Tibial artery (tissue), 4 donors: ENCODE data around the gene BAIAP2.

Source experiments
- DNase-seq, 2 donors: peaks; one replicate each; pipeline ENCODE4 v3.0.0-alpha.2; 2019
- H3K27ac ChIP-seq, 2 donors: fragments of 200-600 bp; sonication (generic) in 1 of 2; 1 replicate in 1 of 2; 2 replicates in 1 of 2; pipeline ENCODE4 v1.5.1; 2018 to 2019; ENCODE audit warnings: mild to moderate bottlenecking in 1 of 2
- H3K27me3 ChIP-seq, 2 donors: fragments of 200-600 bp; sonication (generic) in 1 of 2; one replicate each; pipeline versions ENCODE4 v1.5.1 to v1.6.0; 2016 to 2019
- H3K36me3 ChIP-seq, 3 donors: fragments of 200-600 bp; sonication (generic) in 2 of 3; one replicate each; pipeline ENCODE4 v1.5.1; 2016 to 2019; ENCODE audit warnings: mild to moderate bottlenecking in 2 of 3
- H3K4me1 ChIP-seq, 4 donors: fragments of 200-600 bp; sonication (generic) in 2 of 4; 1 replicate in 3 of 4; 2 replicates in 1 of 4; pipeline ENCODE4 v1.5.1; 2016 to 2019
- H3K4me3 ChIP-seq, 2 donors: fragments of 200-600 bp; sonication (generic) in 1 of 2; 1 replicate in 1 of 2; 2 replicates in 1 of 2; pipeline ENCODE4 v1.5.1; 2018 to 2019; ENCODE audit warnings: mild to moderate bottlenecking in 2 of 2
- H3K9me3 ChIP-seq, 3 donors: fragments of 200-600 bp; sonication (generic) in 1 of 3; one replicate each; pipeline ENCODE4 v1.5.1; 2016 to 2019
- CTCF ChIP-seq, 2 experiments: fragments of 200-600 bp in 1 of 2; fragments of 450-650 bp in 1 of 2; IDR thresholded peaks; one replicate each; pipeline ENCODE4 v1.5.1; 2017 to 2019; ENCODE audit warnings: antibody characterized with exemption in 2 of 2, mild to moderate bottlenecking in 1 of 2, moderate library complexity in 1 of 2
- intact Hi-C: fragments of 100-400 bp; cut with DNase I; formaldehyde crosslinking; loops from one replicate; pipeline ENCODE4 v1.15.0; 2023; ENCODE audit warnings: low total_unique reads

The BAIAP2 gene

GRCh38 chr17:81057777-81058176, 22.8 kb downstream of the BAIAP2 start:
- no peak overlapping the region for H3K27ac ChIP-seq
- intact Hi-C loops = no loop called here
- DNase-seq = no peak
- H3K9me3 ChIP-seq = no peaks in the 10 kb centered on the region
- TF ChIP-seq CTCF (IDR thresholded peaks at IDR 0.05) = no peak
- H3K4me1 ChIP-seq = peaks cover 0 to 11% (median 0%) of the 10 kb centered on the region in 4 donors
- H3K27me3 ChIP-seq = peaks cover 0 to 6% of the 10 kb centered on the region in 2 donors
- peaks cover 0 to 11% (median 9%) of the 10 kb centered on the region in 3 donors for H3K36me3 ChIP-seq
- H3K4me3 ChIP-seq = no peak overlapping the region

- H3K9me3 ChIP-seq = no peaks in the 10 kb centered on the region
- intact Hi-C loops = no loop called here
- H3K27me3 ChIP-seq = peaks cover 0 to 2% of the 10 kb centered on the region in 2 donors
- no peak for DNase-seq
- no peak for TF ChIP-seq CTCF (IDR thresholded peaks at IDR 0.05)
- no peak overlapping the region for H3K27ac ChIP-seq
- H3K4me1 ChIP-seq = peaks cover 0 to 8% (median 0%) of the 10 kb centered on the region in 4 donors
- peaks cover 0 to 11% (median 9%) of the 10 kb centered on the region in 3 donors for H3K36me3 ChIP-seq
- H3K4me3 ChIP-seq = no peak overlapping the region
Observed at GRCh38 chr17:81058263-81058871, 23.4 kb downstream of the BAIAP2 start.

- TF ChIP-seq CTCF (IDR thresholded peaks at IDR 0.05) = no peak
- H3K27me3 ChIP-seq = no peaks in the 10 kb centered on the region
- intact Hi-C loops = no loop called here
- H3K9me3 ChIP-seq = no peaks in the 10 kb centered on the region
- H3K27ac ChIP-seq = no peak overlapping the region
- no peak for DNase-seq
- H3K4me3 ChIP-seq = no peak overlapping the region
- peaks cover 0 to 13% (median under 1%) of the 10 kb centered on the region in 4 donors for H3K4me1 ChIP-seq
- H3K36me3 ChIP-seq = peaks cover 0 to 11% (median 9%) of the 10 kb centered on the region in 3 donors
Observed at GRCh38 chr17:81059026-81059425, 24.1 kb downstream of the BAIAP2 start.

DNA sequence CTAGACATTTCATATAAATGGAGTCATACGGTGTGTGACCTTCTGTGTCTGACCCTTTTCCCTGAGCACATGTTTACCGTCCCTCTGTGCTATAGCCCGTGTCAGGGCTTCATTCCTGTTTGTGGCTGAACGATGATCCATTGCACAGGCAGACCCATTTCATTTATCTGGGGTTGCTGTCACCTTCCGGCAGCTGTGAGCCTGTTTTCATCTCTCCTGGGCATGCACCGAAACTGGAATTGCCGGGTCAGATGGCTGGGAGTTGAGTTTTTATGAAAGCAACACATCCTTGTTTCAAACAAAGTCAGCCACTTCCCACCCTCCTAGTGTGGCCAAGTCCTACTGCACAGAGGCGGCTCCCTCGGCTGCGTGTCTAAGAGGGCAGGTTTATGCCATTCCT, 25.5 kb downstream of the BAIAP2 start:
- H3K27me3 ChIP-seq = no peaks in the 10 kb centered on the region
- no peak for TF ChIP-seq CTCF (IDR thresholded peaks at IDR 0.05)
- no peak overlapping the region for H3K4me3 ChIP-seq
- H3K9me3 ChIP-seq = no peaks in the 10 kb centered on the region
- intact Hi-C loops = no loop called here
- H3K4me1 ChIP-seq = peaks cover 0 to 26% (median 7%) of the 10 kb centered on the region in 4 donors
- peaks cover 0 to 11% (median 9%) of the 10 kb centered on the region in 3 donors for H3K36me3 ChIP-seq
- DNase-seq = no peak
- no peak overlapping the region for H3K27ac ChIP-seq

DNA sequence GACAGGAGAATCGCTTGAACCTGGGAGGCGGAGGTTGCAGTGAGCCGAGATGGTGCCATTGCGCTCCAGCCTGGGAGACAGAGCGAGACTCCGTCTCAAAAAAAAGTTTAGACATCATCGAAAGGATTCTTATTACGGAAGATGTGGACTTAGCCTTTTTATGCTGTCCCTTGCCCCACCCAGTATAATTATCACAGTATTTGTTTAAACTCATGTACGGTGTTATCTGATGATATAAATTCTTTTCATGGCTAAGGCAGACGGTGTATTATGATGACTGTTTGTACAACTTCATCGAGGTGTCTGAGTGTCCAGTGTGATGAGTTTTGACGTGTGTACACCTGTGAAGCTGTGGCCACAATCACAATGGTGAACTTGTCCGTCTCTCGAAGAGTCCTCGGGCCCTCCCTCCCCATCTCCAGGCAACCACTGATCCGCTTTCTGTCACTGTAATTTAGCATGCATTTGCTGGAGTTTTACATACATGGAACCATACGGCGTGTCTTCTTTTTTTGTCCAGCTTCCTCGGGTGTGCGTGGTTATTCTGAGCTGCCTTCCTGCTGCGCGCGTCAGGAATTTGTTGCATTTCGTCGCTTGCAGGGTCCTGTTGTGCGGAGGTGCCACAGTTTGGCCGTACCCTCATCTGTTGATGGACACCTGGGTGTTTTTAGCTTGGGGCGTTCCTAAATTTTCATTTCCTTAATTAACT, 26.2 kb downstream of the BAIAP2 start:
- peaks cover 0 to 11% (median 9%) of the 10 kb centered on the region in 3 donors for H3K36me3 ChIP-seq
- peaks cover 0 to 1% of the 10 kb centered on the region in 2 donors for H3K27me3 ChIP-seq
- H3K4me1 ChIP-seq = peaks cover 0 to 31% (median 7%) of the 10 kb centered on the region in 4 donors
- TF ChIP-seq CTCF (IDR thresholded peaks at IDR 0.05) = no peak
- DNase-seq = no peak
- H3K9me3 ChIP-seq = no peaks in the 10 kb centered on the region
- intact Hi-C loops = no loop called here
- H3K27ac ChIP-seq = no peak overlapping the region
- no peak overlapping the region for H3K4me3 ChIP-seq
